Endometrial microvascular endothelial cells (primary cell): ENCODE results near the gene CNPY4. TPM values are rescaled to one million over a fixed set of nuclear protein-coding genes. Genes with fewer than 3 reads are reported as not detected.

Experiments
- in situ Hi-C: cut with HindIII; loops from 2 replicates; pipeline ENCODE4 v1.10.0; 2017; ENCODE audit warnings: low sequenced_read_pairs, low pct_unique_long_range_greater_than_20kb; ENCODE audit errors: inconsistent ontology term
- total RNA-seq: library from RNA; depleted of rRNA; stranded (reverse); fragments of >200 nt; gene quantifications from one replicate; pipeline ENCODE4 v1.2.3, GENCODE V29; 2015; ENCODE audit errors: inconsistent ontology term

The CNPY4 gene
- total RNA-seq, 1 donor from 2014 or later: 28.3 TPM

DNA sequence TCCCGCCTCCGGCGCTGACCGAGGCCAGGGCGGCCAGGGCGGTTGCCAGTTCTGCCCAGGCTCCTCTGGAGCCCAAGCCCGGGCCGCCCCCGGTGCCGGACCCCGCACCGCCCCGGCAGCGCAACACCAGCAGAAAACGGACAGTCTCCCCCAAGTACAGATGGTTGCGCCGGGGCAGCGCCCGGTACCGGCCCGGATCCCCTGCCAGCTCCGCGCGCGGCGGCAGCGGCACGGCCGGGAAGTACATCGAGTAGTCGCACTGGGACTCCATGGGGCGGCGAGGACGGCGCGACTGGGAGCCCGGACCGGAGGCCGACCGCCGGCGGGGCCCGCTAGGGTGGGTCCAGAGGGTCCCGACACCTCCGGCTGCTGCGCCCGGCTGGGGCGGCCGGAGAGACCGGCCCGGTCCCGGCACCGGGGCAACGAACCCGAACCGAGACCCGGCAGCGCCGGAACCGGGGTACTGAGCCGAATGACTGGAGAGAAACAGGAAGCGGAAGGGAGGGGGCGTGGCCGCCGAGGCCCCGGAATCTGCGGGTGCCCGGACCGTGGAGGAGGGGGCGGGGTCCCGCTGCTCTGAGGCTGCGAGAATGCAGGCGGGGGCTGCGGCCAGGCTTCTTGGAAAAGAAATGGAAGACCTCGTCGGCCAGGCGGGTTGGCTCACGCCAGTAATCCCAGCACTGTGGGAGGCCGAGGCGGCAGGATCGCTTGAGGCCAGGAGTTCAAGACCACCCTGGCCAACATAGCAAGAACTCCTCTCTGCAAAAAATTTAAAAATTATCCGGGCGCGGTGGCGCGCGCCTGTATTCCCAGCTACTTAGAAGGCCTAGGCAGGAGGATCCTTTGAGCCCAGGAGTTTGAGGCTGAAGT, 39.0 kb downstream of the CNPY4 start, which contains the start of gene TRAPPC14:
Gene TRAPPC14 (minus strand): TSS at position 495 of the 870 bp plus-strand sequence. CDS start 224 bp downstream, at position 271.
- in situ Hi-C loops: no loop called here

DNA sequence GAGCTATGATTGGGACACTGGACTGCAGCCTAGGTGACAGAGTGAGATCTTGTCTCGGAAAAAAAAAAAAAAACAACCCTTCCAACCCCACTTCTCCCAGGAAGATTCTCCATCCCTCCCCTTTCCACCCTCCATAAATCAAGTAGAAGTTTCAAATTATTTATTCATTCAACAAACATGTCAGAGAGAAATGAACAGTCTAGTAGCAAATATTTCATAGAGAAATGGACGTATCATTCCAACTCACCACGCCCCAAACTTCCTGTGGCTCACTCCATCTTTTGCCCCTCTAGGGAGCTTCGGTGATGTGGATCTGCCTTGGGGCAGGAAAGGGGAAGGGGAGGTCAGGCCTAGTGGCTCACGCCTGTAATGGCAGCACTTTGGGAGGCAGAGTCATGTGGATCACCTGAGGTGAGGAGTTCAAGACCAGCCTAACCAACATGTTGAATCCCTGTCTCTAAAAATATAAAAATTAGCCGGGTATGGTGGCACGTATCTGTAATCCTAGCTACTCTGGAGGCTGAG, 39.7 kb downstream of the CNPY4 start:
- in situ Hi-C loops: no loop called here

DNA sequence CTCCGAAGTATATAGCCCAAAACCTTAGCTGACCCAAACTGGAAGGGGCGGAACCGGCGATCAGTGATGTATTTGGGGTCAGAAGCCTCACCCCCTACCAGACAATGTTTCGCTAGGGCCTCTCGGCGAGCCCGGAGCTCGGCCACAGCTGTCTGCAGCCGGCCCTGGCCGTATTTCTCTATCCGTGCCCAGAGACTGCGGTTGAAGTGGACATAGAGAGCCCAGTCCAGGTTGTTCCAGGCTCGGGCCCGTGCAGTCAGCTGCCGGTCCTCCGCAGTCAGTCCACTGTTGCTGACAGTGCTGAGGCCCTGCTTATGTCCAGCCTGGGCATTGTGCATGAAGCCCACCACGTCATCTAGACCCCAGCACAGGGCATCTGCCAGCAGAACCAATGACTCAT, 40.6 kb downstream of the CNPY4 start:
- in situ Hi-C loops: no loop called here

DNA sequence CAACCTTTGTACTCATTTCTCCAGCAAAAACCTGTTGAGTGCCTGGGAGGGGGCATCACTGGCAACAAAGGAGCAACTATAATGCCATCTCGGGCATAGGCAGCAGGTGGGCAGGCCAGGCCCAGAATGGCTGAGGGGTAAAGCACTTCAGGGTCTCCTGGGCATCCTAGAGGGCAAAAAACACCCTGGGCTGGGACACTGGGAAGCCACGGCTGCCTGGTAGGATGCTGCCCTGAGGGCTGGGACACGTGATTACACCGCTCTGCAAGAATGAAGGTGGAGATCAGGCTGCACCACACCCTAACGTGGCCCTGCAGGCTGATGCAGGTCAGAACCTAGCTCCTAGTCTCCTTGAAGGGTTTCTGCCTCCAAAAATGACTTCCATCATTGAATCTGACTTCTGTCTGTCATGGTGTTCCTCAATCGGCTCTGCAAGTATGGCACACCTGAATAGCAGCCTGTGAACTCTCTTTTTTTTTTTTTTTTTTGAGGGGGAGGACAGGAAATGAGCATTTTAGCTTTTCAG, 43.6 kb downstream of the CNPY4 start:
- in situ Hi-C loops: no loop called here

DNA sequence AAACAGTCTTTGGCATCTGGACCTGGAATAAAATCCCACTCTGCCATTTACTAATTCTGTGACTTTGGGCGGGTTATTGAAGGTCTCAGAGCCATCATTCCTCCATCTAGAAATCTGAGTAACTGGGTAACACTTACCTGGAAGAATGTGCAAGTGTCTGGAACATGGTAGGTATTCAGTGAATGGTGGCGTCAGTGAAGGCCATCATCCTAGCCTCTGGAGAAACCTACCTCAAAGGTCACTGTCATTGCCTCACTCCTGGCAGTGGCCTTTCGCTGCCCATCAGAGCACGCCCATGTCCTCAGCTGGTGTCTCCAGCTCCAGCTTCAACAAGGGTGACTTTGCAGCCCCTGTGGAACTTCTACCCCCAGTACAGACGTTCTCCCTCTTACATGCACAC, 44.4 kb downstream of the CNPY4 start:
- in situ Hi-C loops: no loop called here

DNA sequence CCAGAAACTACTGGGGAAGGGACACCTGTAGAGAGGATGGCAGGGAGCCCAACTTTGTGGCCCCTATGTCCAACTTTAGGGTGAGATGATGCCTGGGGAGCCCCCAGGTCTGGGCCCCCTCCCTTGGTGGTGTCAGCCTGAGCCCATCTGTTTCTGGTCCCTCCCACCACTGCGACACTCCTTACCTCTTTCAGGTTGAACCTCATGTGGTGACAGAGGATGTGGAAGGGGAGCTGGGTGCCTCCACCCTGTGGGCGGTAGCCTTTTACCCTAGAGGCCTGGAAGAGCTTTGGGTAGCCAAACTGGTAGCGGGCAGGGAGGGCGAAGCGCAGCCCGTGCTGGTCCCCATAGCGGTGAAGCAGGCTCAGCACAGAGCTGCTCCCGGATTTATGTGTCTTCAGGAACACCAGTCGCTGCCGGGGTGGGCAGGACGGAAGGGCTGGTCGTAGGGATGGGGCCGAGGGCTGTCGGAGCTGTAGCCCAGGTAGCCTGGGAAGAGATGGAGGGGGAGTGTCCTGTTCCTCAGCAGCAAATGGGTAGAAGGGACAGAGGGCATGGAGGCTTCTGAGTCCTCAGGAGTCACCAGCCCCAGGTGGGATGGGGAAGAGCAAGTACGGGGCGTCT, 47.0 kb downstream of the CNPY4 start:
- in situ Hi-C loops: no loop called here

DNA sequence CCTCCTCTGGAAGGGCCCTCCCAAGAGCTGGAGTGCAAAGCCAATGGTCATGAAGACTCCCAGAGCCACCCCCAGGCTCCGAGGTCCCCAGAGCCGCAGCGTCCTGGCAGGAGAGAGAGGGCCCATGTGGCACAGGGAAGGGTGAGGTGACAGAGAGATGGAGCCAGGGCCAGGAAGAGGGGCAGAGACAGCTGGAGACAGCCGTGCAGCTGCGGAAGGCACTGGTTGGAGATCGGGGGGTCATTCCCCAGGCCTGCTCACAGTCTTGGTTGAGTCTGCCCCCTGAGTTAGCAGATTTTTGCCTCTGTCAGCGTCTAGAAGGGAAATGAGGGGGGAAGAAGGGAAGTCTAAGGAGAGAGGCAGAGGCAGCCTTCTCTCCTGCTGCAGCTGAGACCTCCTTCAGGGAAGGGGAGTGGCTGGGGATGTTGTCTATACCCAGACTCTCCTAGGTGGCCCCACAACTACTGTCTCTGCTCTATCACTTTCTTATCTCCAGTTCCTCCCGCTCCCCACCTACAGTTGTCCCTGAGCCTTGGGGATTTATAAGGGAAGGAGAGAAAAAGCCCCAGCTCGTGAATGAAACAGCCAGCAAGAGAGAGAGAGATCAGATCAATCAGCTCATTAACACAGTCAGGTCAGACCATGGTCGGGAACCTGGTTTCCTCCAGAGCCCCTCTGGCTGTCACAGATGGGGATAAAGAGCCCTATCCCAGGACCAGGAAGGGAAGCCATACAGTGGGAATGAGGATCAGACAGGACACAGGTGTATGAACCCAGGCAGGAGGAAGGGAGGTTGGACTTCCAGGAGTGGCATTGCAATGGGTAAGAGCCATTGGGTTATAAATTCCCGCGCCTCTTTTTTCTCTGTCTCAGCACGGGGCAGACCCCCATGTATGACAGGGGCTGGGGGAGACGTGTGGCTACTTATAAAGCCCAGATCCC, 47.8 kb downstream of the CNPY4 start:
- in situ Hi-C loops: no loop called here

DNA sequence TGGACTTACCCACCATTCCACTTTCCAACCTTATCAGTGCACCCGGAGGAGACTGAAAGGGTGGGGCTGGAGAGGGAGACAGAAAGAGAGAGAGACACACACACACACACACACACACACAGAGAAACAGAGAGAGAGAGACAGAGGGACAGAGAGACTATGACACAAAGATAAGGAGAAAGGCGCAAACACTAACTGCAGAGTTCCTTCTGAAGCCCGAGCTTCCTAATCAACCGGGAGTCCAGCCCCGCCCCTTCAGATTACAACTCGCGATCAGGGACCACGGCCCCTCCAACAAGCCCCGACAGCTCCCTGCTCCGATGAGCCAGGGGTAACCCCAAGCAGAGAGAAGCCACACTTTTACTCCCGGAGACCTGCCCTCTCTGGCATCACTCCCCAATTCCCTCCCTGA, 48.5 kb downstream of the CNPY4 start:
- in situ Hi-C loops: no loop called here

DNA sequence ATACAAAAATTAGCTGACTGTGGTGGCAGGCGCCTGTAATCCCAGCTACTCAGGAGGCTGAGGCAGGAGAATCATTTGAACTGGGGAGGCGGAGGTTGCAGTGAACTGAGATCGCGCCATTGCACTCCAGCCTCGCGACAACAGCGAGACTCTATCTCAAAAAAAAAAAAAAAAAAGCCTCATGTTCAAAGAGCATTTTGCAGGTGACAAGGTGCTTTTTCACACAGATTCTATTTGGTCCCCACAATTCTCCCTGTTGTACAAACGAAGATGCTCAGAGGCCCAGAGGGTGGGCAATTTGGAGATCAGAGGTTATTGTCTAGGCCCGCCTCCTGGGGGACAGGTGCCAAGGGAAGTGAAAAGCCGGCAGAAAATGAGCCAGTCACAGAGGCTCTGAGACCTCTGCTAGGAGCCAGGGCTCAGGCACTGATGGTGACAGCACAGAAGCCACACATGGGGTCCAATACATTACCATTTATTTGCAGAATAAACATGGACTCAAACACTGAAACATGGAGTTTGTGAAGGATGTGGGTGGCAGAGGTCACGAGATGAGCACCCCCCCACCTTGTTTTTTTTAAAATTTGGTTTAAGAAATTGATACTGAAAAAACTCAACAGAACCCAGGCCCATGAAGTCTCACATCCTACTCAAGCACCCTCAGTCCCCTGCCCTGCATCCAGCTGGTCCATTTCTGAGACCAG, 49.9 kb downstream of the CNPY4 start:
- in situ Hi-C loops: no loop called here

DNA sequence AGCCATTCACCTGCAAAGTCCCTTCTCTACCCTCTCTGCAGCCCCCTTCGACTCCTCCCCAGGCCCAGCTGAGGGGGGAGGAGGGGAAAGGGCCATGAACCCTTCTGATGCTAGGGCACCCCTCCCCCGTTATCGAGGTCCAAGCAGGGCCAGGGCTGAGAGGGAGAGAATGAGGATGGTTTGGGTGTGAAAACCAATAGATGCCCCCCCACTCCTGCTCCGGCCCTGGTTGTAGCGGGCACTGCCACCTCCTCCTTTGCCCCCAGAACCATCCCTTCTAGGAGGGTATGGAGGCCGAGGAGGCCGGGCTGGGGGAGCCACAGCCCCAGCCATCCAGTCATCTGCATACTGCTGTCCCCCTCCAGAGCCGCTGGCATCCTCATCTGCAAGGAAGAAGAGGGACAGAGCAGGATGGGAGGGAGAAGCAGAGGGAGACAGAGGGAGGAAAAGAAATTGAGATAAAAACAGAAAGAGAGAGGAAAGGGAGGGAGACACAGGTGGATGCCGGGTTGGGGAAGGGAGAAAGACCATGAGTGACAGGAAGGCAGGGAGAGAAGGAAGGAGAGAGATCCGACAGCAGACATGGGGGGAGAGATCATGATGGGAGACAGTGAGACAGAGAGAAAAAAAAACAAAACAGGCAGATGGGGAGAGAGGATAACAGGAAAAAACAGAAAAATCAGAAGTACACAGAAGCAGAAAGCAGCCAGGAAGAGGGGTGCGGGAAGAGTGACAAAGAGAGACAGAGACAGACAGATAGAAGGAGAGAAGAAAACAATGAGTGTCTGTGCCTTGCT, 50.9 kb downstream of the CNPY4 start:
- in situ Hi-C loops: no loop called here

DNA sequence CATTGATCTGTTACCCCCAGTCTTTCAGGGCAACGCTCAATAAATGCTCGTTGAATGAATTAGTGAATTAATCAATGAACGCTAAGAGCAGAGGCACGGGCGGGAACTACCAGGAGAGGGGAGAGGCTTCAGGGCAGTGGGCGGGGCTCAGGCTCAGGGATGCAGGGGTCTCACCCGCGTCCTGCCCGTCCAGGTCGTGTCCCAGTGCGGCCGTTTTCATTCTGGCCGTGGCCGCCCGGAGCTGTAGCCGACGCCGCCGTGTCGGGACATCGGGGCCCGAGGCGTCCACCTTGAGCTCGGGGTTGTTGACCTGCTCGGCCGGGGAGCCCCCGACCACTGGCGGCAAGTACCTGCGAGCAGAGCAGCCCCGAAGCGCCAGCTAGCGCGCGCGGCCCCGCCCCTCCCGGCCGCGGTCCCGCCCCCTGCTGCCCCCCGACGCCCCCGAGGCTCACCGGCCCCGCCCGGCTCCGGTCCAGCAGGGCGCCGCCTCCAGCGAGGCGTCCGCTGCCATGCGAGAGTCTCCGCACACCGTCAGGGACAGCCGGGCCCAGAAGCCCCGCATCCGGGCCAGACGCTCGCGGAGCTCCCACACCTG, 51.8 kb downstream of the CNPY4 start:
- in situ Hi-C loops: no loop called here

DNA sequence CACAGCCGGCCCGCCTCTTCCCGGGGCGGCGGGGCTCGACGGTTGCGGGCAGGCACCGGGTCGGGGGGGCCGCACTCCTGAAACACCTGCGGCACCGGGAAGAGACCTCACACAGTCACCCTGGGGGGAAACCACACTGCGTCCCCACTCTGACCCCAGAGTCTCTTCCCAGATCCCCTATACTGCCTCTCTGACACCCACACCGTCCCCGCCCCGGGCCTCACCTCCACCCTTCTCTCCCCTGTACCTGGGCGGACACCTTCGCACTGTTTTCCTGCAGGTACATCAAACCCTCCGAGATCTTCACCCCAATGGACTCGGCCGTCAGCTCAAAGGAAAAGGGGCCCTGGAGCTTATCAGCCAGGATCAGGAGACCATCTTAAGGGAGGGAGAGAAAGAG, 52.4 kb downstream of the CNPY4 start:
- in situ Hi-C loops: no loop called here

DNA sequence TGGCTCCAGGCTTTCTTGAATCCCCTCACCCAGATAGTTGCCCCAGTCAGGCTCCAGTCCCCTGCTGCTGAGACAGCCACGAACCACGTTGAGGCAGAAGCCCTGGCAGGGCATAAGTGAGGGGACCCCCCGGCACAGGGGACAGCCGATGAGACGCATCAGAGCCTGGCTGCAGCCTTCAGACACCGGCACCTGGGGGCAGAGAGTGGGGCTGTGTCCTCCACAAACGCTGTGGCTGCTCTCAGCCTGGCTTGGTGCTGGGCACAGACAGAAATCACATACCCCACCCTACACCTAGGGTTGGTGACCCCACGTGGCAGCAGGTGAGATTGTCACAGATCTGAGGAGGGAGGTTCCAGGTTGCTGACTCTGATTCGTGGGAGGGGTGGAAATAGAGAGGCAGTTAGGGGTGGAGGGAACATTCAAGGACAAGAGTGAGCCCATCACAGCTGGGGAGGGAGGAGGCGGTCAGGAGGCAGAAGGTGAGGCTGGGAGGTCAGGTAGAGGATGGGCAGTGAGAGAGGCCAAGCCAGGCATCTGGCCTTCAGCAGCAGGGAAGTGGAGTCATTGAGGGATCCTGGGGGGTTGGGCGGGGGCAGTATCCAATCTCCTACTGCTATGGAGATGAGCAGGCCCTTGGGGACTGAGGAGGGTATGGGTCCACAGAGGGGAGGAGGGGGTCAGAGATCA, 54.5 kb downstream of the CNPY4 start:
- in situ Hi-C loops: no loop called here

DNA sequence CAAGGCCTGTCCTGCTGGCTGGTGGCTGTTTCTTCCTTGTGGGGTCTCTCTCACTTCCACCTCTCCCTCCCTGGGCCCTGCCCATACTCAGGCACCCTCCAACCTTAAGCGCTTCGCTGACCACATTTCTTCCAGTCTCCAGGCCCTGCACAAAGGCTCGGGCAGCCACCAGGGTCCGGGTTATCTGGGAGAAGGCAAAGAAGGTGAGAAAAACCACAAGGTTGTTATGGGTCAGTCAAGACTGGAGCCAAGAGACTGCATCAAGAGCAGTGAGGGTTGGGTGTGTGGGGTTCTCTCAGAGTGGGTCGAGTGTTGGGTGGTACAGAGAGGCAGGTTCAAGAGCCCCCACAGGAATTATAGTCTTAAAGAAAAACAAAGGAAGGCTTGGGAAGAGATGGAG, 55.1 kb downstream of the CNPY4 start:
- in situ Hi-C loops: no loop called here
